Natural killer cell treated with Interleukin-12 subunit alpha and Interleukin-12 subunit beta and Interleukin-15 and Interleukin-18, amount 100 ng/mL, for 72 hours (primary cell): ENCODE measurements around the gene KRIT1. TPM values are rescaled to one million over a fixed set of nuclear protein-coding genes. Genes with fewer than 3 reads are reported as not detected.

Experiments
- ATAC-seq, 2 donors: fragments of 150-1000 bp; cut with Tn5 transposase in 1 of 2; sonication (Bioruptor Pico), chemical (Tn5 transposase) in 1 of 2; 2 replicates each; pipeline ENCODE4 v1.10.0; 2021
- DNase-seq: peaks from one replicate; pipeline ENCODE4 v3.0.0; 2022; ENCODE audit warnings: low spot score
- H3K27ac Mint-ChIP-seq, 2 donors: 1 replicate in 1 of 2; 2 replicates in 1 of 2; pipeline ENCODE4 v1.8.0; 2022; ENCODE audit warnings: mixed read lengths in 2 of 2, mild to moderate bottlenecking in 1 of 2, moderate library complexity in 1 of 2
- H3K27me3 Mint-ChIP-seq, 2 donors: 1 replicate in 1 of 2; 2 replicates in 1 of 2; pipeline ENCODE4 v1.8.0; 2022; ENCODE audit warnings: mixed read lengths in 2 of 2
- H3K36me3 Mint-ChIP-seq: one replicate; pipeline ENCODE4 v1.8.0; 2022; ENCODE audit warnings: mixed read lengths
- H3K4me1 Mint-ChIP-seq, 2 donors: 1 replicate in 1 of 2; 2 replicates in 1 of 2; pipeline ENCODE4 v1.8.0; 2022; ENCODE audit warnings: low read depth in 2 of 2, mixed read lengths in 2 of 2, mild to moderate bottlenecking in 1 of 2
- H3K4me3 Mint-ChIP-seq: one replicate; pipeline ENCODE4 v1.8.0; 2022; ENCODE audit warnings: mixed read lengths
- H3K9me3 Mint-ChIP-seq: 2 replicates; pipeline ENCODE4 v1.8.0; 2022; ENCODE audit warnings: mixed read lengths
- total RNA-seq, 2 donors: library from RNA; stranded (reverse); gene quantifications; one replicate each; pipeline ENCODE4 v1.2.3, GENCODE V29; 2022

KRIT1 gene
- total RNA-seq = 10 to 100 TPM; 51.6 to 61.0 TPM

DNA sequence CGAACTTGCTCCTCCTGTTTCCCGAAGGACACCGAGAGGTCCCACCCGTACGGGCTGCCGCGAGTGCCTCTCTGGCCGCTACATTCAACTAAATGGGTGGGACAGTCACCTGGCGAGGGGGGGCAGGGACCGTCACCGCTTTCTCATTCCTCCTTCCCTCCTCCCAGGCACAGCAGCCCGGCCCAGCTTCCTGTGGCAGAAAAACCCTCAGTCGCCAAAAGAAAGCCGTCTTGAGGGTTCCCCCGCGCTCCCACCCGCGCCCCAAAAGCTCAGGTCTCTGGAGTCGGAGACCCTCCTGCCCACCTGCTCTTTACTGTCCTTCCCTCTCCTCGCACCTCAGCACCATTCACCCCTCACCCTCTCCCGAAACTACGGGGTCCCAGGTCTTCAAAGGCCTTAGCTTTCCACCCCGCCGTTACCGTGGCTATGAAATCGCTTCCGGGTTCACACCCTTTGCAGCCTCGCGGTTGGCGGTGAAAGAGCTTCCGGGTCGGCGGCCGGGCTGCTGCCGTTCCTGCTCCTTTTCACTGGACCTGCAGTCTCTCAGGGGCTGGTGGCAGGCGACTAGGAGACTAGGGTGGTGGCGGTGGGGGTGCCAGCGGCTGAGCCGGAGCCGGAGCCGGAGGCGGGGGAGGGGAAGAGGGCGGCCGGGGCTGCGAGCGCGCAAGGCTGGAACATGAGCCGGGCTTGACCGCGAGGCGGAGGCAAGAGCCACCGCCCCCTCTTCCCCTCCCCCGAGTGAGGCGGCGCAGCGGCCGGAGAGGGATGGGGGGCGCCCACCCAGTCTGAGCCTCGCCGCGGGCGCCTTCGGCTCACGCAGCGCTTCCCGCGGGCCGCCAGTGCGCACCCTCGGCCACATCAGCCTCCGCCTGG, at the start of gene KRIT1, which contains the start of gene ANKIB1:
Gene KRIT1 (minus strand): TSS at position 428 of the 873 bp plus-strand sequence. CDS start 3,779 bp downstream, outside the sequence.
Gene ANKIB1 (plus strand): TSS at position 488 of the 873 bp plus-strand sequence. CDS start 49,005 bp downstream, outside the sequence.
- no peaks in the 10 kb centered on the region for H3K27me3 Mint-ChIP-seq
- ATAC-seq = peak; percentile 91 to 94

DNA sequence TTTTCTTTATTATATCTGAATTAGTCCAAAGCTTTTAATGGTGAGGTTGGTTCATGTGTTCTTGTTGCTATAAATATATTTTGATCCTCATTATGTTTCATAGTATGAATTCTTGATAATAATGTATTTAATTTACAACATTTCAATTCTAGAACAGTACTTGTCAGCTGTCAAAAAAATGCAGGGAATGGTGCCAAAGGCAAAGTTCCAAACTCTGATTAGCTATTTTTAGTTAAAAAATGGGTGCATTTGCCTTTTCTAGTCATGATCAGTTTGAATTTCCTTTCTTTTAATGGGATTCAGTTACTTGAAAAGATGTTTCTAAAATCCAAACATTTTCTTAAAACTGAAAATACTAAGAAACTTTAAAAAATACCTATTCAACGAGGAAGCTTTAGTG, 49.7 kb upstream of the KRIT1 start:
- peaks cover 14 to 20% of the 10 kb centered on the region in 2 donors for H3K4me1 Mint-ChIP-seq
- H3K4me3 Mint-ChIP-seq = no peak overlapping the region
- ATAC-seq (no peak), DNase-seq (no peak)
- H3K27me3 Mint-ChIP-seq = no peaks in the 10 kb centered on the region
- no peak overlapping the region for H3K27ac Mint-ChIP-seq
- no peaks in the 10 kb centered on the region for H3K9me3 Mint-ChIP-seq
- peaks cover 12% of the 10 kb centered on the region for H3K36me3 Mint-ChIP-seq

More for the DNA sequence above, at the start of gene KRIT1, which contains the start of gene ANKIB1:
- Mint-ChIP-seq H3K9me3 (no peaks in the 10 kb centered on the region), H3K36me3 (peaks cover 4% of the 10 kb centered on the region), H3K27ac (peak within 1 kb of the TSS; percentile 99 to 100), H3K4me3 (peak within 1 kb of the TSS; percentile 100), H3K4me1 (peaks cover 33 to 39% of the 10 kb centered on the region in 2 donors)
- peak; percentile 92 for DNase-seq

DNA sequence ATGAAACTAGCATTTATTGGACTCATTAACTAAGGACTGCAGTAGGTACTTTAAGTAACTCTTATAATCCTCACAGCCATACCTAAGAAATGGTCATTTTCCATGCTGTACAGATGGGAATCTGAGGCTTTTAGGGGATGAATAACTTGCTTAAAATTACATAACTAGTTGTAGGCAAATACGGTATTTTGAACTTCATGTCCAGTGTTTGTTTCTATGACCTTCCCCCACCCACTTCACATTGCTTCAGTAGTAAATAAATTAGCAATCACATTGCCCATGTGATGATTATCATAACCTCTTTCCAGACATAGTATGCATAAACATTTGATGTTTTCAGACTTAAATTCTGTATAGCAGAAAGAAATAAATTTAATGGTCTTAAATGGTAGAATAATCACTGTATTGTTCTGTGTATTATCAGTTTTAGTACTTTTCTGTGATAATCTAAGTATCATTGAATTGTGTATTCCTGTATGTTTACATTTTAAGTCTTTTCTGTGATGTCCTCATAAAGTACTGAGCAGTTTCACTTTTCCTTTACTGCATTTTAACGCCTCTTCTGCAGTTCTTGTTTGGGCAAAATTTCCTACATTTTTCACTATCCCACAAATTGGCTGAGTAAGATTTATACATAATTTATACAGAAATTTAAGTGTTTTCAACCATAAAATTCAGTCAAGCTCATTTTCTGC, 48.3 kb upstream of the KRIT1 start:
- no peaks in the 10 kb centered on the region for H3K9me3 Mint-ChIP-seq
- H3K27me3 Mint-ChIP-seq = no peaks in the 10 kb centered on the region
- ATAC-seq = no peak
- no peak for DNase-seq
- H3K36me3 Mint-ChIP-seq = peaks cover 12% of the 10 kb centered on the region
- H3K27ac Mint-ChIP-seq = peak overlapping the region in 1 of 2 donors; percentile 34
- H3K4me1 Mint-ChIP-seq = peaks cover 23 to 24% of the 10 kb centered on the region in 2 donors
- peak overlapping the region; percentile 28 for H3K4me3 Mint-ChIP-seq

DNA sequence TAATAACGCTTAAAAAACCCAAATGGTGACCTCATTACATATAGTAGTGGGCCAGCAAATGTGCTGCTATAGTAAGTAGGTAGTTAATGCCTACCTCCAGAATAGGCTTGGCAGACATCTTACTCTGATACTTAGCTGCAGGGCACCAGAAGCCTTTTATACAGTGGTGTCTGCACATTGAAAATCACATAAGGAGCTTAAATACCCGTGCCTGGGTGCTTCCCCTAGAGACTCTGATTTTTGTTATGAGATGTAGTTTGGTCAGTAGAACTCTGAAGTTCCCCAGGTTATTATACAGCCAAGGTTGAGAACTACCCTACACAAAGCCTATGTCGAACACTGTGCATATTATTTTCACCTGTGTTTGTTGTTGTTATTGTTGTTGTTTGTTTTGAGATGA, 47.3 kb upstream of the KRIT1 start:
- Mint-ChIP-seq H3K36me3 (peaks cover 12% of the 10 kb centered on the region), H3K9me3 (no peaks in the 10 kb centered on the region), H3K27me3 (no peaks in the 10 kb centered on the region), H3K4me1 (peaks cover 23 to 24% of the 10 kb centered on the region in 2 donors), H3K27ac (no peak overlapping the region), H3K4me3 (no peak overlapping the region)
- ATAC-seq (no peak), DNase-seq (no peak)

DNA sequence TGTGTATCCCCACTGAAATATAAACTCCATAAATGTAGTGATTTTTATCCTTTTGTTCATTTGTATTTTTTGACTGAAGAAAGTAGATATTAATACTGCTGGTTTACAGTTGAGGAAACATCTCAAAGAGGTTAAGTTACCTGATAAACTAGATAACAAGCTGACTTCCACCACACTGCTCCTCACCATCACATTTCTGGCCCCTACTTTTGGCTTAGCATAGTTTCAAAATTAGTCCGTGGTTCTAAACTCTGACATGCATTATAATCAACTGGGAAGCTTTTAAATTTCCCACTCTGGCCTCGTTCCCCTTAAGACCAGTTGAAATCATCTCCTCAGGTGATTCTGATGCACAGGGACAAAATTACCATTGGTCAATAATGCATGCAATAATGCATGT, 43.6 kb upstream of the KRIT1 start:
- H3K4me3 Mint-ChIP-seq = no peak overlapping the region
- peaks cover 27 to 32% of the 10 kb centered on the region in 2 donors for H3K4me1 Mint-ChIP-seq
- no peaks in the 10 kb centered on the region for H3K27me3 Mint-ChIP-seq
- H3K27ac Mint-ChIP-seq = no peak overlapping the region
- H3K9me3 Mint-ChIP-seq = no peaks in the 10 kb centered on the region
- ATAC-seq (no peak), DNase-seq (no peak)
- H3K36me3 Mint-ChIP-seq = no peaks in the 10 kb centered on the region

DNA sequence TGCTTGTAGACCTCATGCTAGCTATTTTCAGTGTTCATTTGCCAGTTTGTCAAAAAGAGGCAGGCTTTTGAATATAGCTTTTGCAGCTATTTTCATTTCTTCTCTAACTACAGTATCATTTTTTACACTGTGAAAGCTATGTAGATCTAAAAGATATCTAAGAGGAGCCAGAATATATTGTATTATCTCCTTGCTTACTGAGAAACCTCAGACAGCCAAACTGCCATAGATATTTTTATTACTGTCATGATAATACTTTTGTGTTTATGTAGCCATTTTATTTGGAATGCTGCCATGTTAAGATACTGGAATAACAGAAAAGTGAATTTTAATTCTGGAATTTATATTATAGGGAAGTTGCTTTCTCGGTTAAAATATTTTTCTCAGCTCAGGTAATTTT, 37.2 kb upstream of the KRIT1 start:
- DNase-seq (no peak), ATAC-seq (no peak)
- H3K27me3 Mint-ChIP-seq = no peaks in the 10 kb centered on the region
- H3K36me3 Mint-ChIP-seq = no peaks in the 10 kb centered on the region
- no peaks in the 10 kb centered on the region for H3K9me3 Mint-ChIP-seq
- H3K27ac Mint-ChIP-seq = no peak overlapping the region
- peaks cover 7 to 8% of the 10 kb centered on the region in 2 donors for H3K4me1 Mint-ChIP-seq
- no peak overlapping the region for H3K4me3 Mint-ChIP-seq

DNA sequence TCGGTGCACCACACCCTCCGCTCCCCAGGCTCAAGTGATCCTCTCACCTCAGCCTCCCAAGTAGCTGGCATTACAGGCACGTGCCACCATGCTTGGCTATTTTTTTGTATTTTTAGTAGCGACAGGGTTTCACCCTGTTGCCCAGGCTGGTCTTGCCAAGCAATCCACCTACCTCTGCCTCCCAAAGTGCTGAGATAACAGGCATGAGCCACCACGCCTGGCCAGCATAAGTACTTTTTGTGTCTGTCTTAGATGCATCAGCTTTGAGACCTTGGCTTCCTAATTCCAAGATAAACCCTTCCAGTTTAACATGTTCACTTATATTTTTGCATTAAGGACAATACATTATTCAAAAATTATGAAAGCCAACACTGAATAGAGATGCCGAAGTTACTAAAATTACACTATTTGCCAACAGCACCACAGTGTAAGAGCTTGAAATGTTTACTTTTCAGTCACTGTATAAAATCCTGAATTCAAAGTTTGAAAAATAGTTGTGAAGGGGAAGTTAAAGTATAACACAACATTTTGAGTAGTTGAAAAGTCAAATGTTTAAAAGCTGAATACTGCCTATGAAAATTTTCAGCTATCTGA, 36.6 kb upstream of the KRIT1 start:
- H3K4me3 Mint-ChIP-seq = no peak overlapping the region
- ATAC-seq (no peak), DNase-seq (no peak)
- H3K36me3 Mint-ChIP-seq = no peaks in the 10 kb centered on the region
- peaks cover 7% of the 10 kb centered on the region in 2 donors for H3K4me1 Mint-ChIP-seq
- H3K27ac Mint-ChIP-seq = no peak overlapping the region
- H3K27me3 Mint-ChIP-seq = no peaks in the 10 kb centered on the region
- H3K9me3 Mint-ChIP-seq = no peaks in the 10 kb centered on the region

DNA sequence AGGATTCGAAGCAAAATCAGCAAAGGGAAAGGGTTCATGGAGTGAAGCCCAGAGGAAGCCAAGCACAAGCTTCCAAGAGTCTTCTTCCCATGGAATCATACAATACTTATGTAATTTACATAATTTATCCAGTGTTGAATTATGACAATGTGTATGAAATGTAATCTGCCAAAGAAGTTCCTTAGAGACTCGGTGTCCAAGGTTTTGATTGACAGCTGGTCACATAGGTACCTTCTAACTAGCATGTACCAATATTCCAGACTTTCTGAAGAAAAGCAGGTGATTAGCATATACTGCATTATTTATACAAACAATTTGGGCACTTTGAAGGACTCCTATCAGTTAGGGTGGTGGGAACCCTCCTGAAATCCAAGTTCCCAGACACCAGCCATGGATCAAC, 35.3 kb upstream of the KRIT1 start:
- no peak overlapping the region for H3K4me3 Mint-ChIP-seq
- H3K4me1 Mint-ChIP-seq = peaks cover 7 to 10% of the 10 kb centered on the region in 2 donors
- no peak for ATAC-seq
- no peaks in the 10 kb centered on the region for H3K36me3 Mint-ChIP-seq
- H3K9me3 Mint-ChIP-seq = no peaks in the 10 kb centered on the region
- no peak for DNase-seq
- no peaks in the 10 kb centered on the region for H3K27me3 Mint-ChIP-seq
- H3K27ac Mint-ChIP-seq = peak overlapping the region in 1 of 2 donors; percentile 62

DNA sequence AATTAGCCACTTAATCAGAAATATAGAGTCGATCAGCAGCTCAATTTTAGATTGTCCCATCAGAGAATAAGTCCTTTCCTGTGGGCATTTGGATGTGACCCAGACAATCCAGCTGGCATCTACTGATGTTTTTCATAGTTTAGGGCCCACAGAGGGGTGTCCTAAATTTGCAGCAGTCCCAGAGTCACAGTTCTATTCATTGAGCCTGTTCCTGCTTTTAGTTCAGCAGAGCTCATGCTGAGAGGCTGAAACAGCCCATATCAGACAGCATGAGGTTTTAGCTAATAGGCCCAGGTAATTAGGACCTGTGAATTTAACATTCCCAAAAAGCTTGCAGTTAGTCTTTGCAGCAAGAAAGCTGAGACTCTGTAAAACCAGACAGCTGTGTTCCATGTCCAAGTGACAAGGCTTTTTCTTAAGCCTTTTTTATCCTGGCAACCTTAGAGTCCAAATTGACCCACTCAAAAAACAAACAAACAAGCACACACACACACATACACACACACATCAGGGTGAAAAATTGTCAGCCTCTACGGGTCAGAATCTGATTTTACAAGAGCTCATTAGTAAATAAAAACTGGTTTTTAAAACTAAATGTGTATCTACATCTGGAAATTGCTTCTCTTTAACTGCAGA, 33.8 kb upstream of the KRIT1 start:
- no peak overlapping the region for H3K4me3 Mint-ChIP-seq
- ATAC-seq = no peak
- H3K27me3 Mint-ChIP-seq = no peaks in the 10 kb centered on the region
- no peak for DNase-seq
- peaks cover 7 to 9% of the 10 kb centered on the region in 2 donors for H3K4me1 Mint-ChIP-seq
- H3K9me3 Mint-ChIP-seq = no peaks in the 10 kb centered on the region
- H3K36me3 Mint-ChIP-seq = no peaks in the 10 kb centered on the region
- no peak overlapping the region for H3K27ac Mint-ChIP-seq

DNA sequence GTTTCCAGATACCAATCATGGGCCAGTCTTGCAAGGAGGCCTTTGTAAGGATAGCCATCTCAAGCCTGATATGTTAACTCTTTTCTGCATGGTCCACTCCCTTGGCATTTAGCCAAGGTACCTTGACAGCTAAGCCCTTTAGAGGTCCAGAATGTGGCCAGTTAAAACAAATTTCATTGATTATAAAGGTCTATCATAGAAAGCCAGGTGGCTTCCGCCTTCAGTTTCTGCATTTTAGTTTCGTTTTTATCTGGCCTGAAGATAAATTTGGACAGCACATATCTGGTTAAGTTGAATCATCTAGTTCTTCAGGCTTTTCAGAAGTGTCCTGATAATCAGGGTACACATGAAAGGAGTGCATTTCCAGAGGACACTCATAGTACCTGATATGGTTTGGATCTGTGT, 30.7 kb upstream of the KRIT1 start:
- no peak for DNase-seq
- no peaks in the 10 kb centered on the region for H3K9me3 Mint-ChIP-seq
- no peaks in the 10 kb centered on the region for H3K27me3 Mint-ChIP-seq
- no peak overlapping the region for H3K27ac Mint-ChIP-seq
- ATAC-seq = no peak
- no peaks in the 10 kb centered on the region for H3K36me3 Mint-ChIP-seq
- H3K4me1 Mint-ChIP-seq = peaks cover 12 to 16% of the 10 kb centered on the region in 2 donors
- no peak overlapping the region for H3K4me3 Mint-ChIP-seq

DNA sequence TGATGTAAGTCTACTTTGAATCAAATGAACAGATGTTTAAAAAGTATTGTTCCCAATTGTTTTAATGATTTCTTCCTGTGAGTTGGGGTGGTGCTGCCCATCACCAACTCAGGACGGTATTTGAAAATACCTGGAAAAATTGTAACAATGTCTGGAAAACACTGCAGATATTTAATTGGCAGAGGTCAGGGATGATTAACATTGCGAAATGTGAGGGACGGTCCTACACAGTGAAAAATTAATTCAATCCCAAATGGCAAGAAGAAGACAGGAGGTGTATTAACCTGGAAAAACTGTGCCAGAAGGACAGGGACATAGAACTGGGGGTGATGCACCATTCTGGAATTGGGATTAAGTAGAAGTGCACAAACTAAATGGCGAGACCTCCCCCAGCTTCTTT, 29.6 kb upstream of the KRIT1 start:
- no peak overlapping the region for H3K27ac Mint-ChIP-seq
- H3K4me3 Mint-ChIP-seq = no peak overlapping the region
- DNase-seq (no peak), ATAC-seq (no peak)
- no peaks in the 10 kb centered on the region for H3K36me3 Mint-ChIP-seq
- H3K9me3 Mint-ChIP-seq = no peaks in the 10 kb centered on the region
- H3K4me1 Mint-ChIP-seq = peaks cover 12 to 16% of the 10 kb centered on the region in 2 donors
- no peaks in the 10 kb centered on the region for H3K27me3 Mint-ChIP-seq

DNA sequence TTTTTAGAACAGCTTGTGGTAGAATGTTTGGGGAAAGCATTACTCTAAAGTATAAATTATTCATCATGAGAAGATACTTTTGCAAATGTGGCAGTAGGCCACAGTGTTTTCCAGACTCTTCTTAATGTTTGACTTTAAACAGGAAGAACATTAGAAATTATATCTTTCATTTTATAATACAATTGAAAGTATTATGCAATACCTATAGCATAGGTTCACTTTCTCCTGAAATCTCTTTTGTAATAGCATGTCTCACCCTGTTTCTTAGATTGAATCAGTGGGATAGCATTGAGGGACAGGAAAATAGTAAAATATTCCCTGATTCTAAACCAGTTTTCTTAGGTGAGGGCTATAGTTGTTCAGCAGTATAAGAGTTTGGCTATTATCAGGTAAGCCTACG, 23.2 kb upstream of the KRIT1 start:
- no peak overlapping the region for H3K4me3 Mint-ChIP-seq
- no peak overlapping the region for H3K27ac Mint-ChIP-seq
- H3K4me1 Mint-ChIP-seq = peaks cover 4 to 7% of the 10 kb centered on the region in 2 donors
- DNase-seq = no peak
- no peaks in the 10 kb centered on the region for H3K36me3 Mint-ChIP-seq
- ATAC-seq = no peak
- no peaks in the 10 kb centered on the region for H3K27me3 Mint-ChIP-seq
- no peaks in the 10 kb centered on the region for H3K9me3 Mint-ChIP-seq

DNA sequence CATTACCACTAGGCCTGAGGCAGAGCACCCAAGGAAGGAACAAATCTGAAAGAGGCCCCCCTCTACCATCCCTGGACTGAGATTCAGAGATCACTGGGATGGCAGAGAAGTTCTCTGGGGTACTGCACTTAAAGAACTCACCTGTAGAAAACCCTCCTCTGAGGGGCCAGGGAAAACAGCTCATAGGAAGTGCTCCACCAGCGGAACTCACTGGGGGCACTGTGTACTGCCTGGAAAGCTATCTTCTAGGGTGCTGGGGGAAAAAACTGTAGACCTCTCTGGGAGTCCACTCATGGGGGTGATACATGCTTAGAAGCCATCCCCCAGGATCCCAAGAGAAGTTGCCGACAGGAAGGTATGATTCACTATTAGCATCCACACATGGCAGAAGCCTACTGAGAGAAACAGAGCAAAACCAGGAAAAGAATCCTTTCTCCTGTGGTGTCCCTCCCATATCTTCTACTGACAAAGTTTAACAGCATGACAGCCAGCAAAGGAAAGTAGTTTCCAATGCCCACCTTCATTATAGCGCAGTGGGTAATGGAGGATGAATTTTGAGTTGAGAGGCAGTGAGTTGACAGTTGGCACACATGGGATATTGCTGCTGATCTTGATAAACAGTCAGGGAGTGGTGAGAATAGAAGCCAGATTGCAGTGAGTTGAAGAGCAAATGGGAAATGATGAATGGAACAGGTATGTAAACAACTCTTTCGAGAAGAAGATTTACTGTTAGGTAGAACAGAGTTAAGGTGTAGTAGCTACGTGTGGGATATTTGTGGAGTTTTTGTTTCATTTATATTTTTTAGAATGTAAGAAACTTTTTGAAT, 20.9 kb upstream of the KRIT1 start:
- Mint-ChIP-seq H3K27me3 (no peaks in the 10 kb centered on the region), H3K36me3 (no peaks in the 10 kb centered on the region), H3K4me1 (peaks cover 1 to 3% of the 10 kb centered on the region in 2 donors), H3K9me3 (no peaks in the 10 kb centered on the region), H3K4me3 (no peak overlapping the region), H3K27ac (no peak overlapping the region)
- no peak for DNase-seq
- no peak for ATAC-seq
